Measurements from ENCODE around the gene DLX3.

The DLX3 gene

GRCh38 chr17:50024808-50025207 lies 29.8 kb upstream of the DLX3 start:
- H3K9ac ChIP-seq (ENCODE audit: low read length in 5 of 5), result no peak overlapping the region
- no peak overlapping the region for H3K27ac ChIP-seq (ENCODE audit: low read depth, low read length)
- H3K36me3 ChIP-seq (ENCODE audit: control insufficient read depth in 5 of 5, insufficient read depth in 5 of 5, low read length in 5 of 5), result no peaks in the 10 kb centered on the region
- H3K27me3 ChIP-seq (ENCODE audit: control insufficient read depth in 5 of 5, insufficient read depth in 4 of 5, low read length in 5 of 5), result peaks cover 18 to 21% (median 19%) of the 10 kb centered on the region in 5 donors
- peaks cover 0 to 4% (median 0%) of the 10 kb centered on the region in 5 donors for H3K9me3 ChIP-seq (ENCODE audit: control insufficient read depth in 5 of 5, low read length in 5 of 5)
- H3K4me1 ChIP-seq (ENCODE audit: control insufficient read depth in 5 of 5, insufficient read depth in 5 of 5, low read length in 5 of 5), result peaks cover 1 to 28% (median 11%) of the 10 kb centered on the region in 5 donors
- H3K4me3 ChIP-seq (ENCODE audit: low read depth in 1 of 5, low read length in 5 of 5), result no peak overlapping the region

DNA sequence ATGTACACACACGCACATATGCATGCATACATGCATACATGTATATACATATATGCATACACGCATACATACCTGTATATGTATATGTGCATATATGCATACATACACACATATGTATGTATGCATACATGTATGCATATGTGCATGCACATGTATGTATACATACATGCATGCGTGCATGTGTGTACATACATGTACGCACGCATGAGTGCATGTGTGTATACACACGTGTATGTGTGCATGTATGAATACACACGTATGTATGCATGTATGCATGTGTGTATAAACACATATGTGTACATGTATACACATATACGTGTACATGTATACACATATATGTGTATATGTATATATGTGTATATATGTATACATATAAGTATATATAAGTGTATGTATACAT lies 28.5 kb upstream of the DLX3 start:
- peaks cover 11 to 16% (median 13%) of the 10 kb centered on the region in 5 donors for H3K27me3 ChIP-seq (ENCODE audit: control insufficient read depth in 5 of 5, insufficient read depth in 4 of 5, low read length in 5 of 5)
- peaks cover 1 to 28% (median 11%) of the 10 kb centered on the region in 5 donors for H3K4me1 ChIP-seq (ENCODE audit: control insufficient read depth in 5 of 5, insufficient read depth in 5 of 5, low read length in 5 of 5)
- H3K9ac ChIP-seq (ENCODE audit: low read length in 5 of 5), result no peak overlapping the region
- H3K36me3 ChIP-seq (ENCODE audit: control insufficient read depth in 5 of 5, insufficient read depth in 5 of 5, low read length in 5 of 5), result no peaks in the 10 kb centered on the region
- peaks cover 0 to 4% (median 0%) of the 10 kb centered on the region in 5 donors for H3K9me3 ChIP-seq (ENCODE audit: control insufficient read depth in 5 of 5, low read length in 5 of 5)
- H3K27ac ChIP-seq (ENCODE audit: low read depth, low read length), result no peak overlapping the region
- H3K4me3 ChIP-seq (ENCODE audit: low read depth in 1 of 5, low read length in 5 of 5), result no peak overlapping the region

GRCh38 chr17:50022463-50023130 lies 27.6 kb upstream of the DLX3 start:
- Histone ChIP-seq H3K36me3 (ENCODE audit: control insufficient read depth in 5 of 5, insufficient read depth in 5 of 5, low read length in 5 of 5) (no peaks in the 10 kb centered on the region), H3K9ac (ENCODE audit: low read length in 5 of 5) (no peak overlapping the region), H3K4me3 (ENCODE audit: low read depth in 1 of 5, low read length in 5 of 5) (no peak overlapping the region), H3K4me1 (ENCODE audit: control insufficient read depth in 5 of 5, insufficient read depth in 5 of 5, low read length in 5 of 5) (peaks cover 1 to 23% (median 7%) of the 10 kb centered on the region in 5 donors), H3K27ac (ENCODE audit: low read depth, low read length) (no peak overlapping the region), H3K27me3 (ENCODE audit: control insufficient read depth in 5 of 5, insufficient read depth in 4 of 5, low read length in 5 of 5) (peaks cover 3 to 9% (median 6%) of the 10 kb centered on the region in 5 donors), H3K9me3 (ENCODE audit: control insufficient read depth in 5 of 5, low read length in 5 of 5) (peaks cover 0 to 4% (median 0%) of the 10 kb centered on the region in 5 donors)

DNA sequence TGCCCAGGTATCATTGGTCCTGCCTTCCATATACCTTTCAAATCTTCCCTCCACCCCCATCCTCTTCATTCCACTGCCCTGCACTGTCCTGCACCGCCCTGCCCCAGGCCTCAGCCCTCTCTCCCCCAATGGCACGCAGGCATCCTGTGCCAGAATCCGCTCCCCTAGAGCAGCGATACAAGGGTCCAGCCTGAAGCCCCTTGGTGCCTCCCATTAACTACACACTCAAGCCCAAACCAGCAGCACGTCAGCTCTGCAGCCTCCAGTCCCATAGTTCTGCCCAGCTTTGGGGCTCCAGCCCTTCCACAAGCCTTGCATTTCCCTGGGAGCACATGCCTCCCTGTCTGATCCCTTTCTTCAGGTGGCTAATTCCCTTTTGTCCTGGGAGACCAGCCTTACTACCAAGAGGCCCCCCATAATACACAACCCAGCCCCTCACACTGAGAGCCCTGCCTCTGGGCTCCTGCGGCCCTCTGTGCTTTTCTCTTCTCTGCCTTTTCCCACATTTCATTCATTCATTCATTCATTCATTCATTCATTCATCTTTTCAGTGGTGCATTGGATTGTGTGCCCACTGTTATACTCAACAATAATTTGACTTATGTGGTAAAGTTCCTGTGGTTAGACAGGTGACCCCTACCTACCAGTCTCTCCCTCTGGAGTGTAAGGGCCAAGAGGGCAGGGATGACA lies 26.8 kb upstream of the DLX3 start:
- Histone ChIP-seq H3K27ac (ENCODE audit: low read depth, low read length) (no peak overlapping the region), H3K4me3 (ENCODE audit: low read depth in 1 of 5, low read length in 5 of 5) (no peak overlapping the region), H3K4me1 (ENCODE audit: control insufficient read depth in 5 of 5, insufficient read depth in 5 of 5, low read length in 5 of 5) (peaks cover 0 to 15% (median 0%) of the 10 kb centered on the region in 5 donors), H3K9ac (ENCODE audit: low read length in 5 of 5) (no peak overlapping the region), H3K27me3 (ENCODE audit: control insufficient read depth in 5 of 5, insufficient read depth in 4 of 5, low read length in 5 of 5) (peaks cover 0 to 4% (median 0%) of the 10 kb centered on the region in 5 donors), H3K9me3 (ENCODE audit: control insufficient read depth in 5 of 5, low read length in 5 of 5) (peaks cover 0 to 4% (median 0%) of the 10 kb centered on the region in 5 donors), H3K36me3 (ENCODE audit: control insufficient read depth in 5 of 5, insufficient read depth in 5 of 5, low read length in 5 of 5) (no peaks in the 10 kb centered on the region)

GRCh38 chr17:50020841-50021599 lies 26.0 kb upstream of the DLX3 start:
- Histone ChIP-seq H3K36me3 (ENCODE audit: control insufficient read depth in 5 of 5, insufficient read depth in 5 of 5, low read length in 5 of 5) (no peaks in the 10 kb centered on the region), H3K4me3 (ENCODE audit: low read depth in 1 of 5, low read length in 5 of 5) (no peak overlapping the region), H3K27ac (ENCODE audit: low read depth, low read length) (no peak overlapping the region), H3K9ac (ENCODE audit: low read length in 5 of 5) (no peak overlapping the region), H3K27me3 (ENCODE audit: control insufficient read depth in 5 of 5, insufficient read depth in 4 of 5, low read length in 5 of 5) (peaks cover 0 to 4% (median 0%) of the 10 kb centered on the region in 5 donors), H3K4me1 (ENCODE audit: control insufficient read depth in 5 of 5, insufficient read depth in 5 of 5, low read length in 5 of 5) (peaks cover 0 to 12% (median 0%) of the 10 kb centered on the region in 5 donors), H3K9me3 (ENCODE audit: control insufficient read depth in 5 of 5, low read length in 5 of 5) (peaks cover 0 to 4% (median 0%) of the 10 kb centered on the region in 5 donors)

DNA sequence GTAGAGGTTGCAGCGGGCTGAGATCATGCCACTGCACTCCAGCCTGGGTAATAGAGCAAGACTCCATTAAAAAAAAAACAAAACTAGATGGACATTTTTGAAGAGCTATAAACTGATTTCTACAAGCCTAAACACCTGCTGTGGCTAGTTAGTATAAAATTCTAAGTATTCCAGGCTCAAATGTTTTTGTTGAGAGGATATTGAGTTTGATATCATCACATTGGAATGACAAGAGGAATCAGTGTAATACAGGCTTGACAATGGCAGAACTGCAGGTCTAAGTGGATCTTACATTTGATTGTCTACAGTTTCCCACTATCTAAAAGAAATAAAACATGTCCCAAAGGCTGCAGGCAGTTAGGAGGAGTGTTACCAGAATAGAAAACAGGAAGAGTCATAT lies 23.9 kb upstream of the DLX3 start:
- Histone ChIP-seq H3K4me3 (ENCODE audit: low read depth in 1 of 5, low read length in 5 of 5) (no peak overlapping the region), H3K9ac (ENCODE audit: low read length in 5 of 5) (no peak overlapping the region), H3K27ac (ENCODE audit: low read depth, low read length) (no peak overlapping the region)

GRCh38 chr17:50015146-50015545 lies 20.1 kb upstream of the DLX3 start:
- no peaks in the 10 kb centered on the region for H3K4me1 ChIP-seq (ENCODE audit: control insufficient read depth in 5 of 5, insufficient read depth in 5 of 5, low read length in 5 of 5)
- H3K9me3 ChIP-seq (ENCODE audit: control insufficient read depth in 5 of 5, low read length in 5 of 5), result peaks cover 0 to 19% (median 12%) of the 10 kb centered on the region in 5 donors
- H3K36me3 ChIP-seq (ENCODE audit: control insufficient read depth in 5 of 5, insufficient read depth in 5 of 5, low read length in 5 of 5), result no peaks in the 10 kb centered on the region
- no peak overlapping the region for H3K9ac ChIP-seq (ENCODE audit: low read length in 5 of 5)
- no peak overlapping the region for H3K27ac ChIP-seq (ENCODE audit: low read depth, low read length)
- H3K4me3 ChIP-seq (ENCODE audit: low read depth in 1 of 5, low read length in 5 of 5), result no peak overlapping the region
- no peaks in the 10 kb centered on the region for H3K27me3 ChIP-seq (ENCODE audit: control insufficient read depth in 5 of 5, insufficient read depth in 4 of 5, low read length in 5 of 5)

More for the DNA sequence above, 23.9 kb upstream of the DLX3 start:
- Histone ChIP-seq H3K27me3 (ENCODE audit: control insufficient read depth in 5 of 5, insufficient read depth in 4 of 5, low read length in 5 of 5) (peaks cover 0 to 4% (median 0%) of the 10 kb centered on the region in 5 donors), H3K4me1 (ENCODE audit: control insufficient read depth in 5 of 5, insufficient read depth in 5 of 5, low read length in 5 of 5) (peaks cover 0 to 12% (median 0%) of the 10 kb centered on the region in 5 donors), H3K9me3 (ENCODE audit: control insufficient read depth in 5 of 5, low read length in 5 of 5) (peaks cover 0 to 5% (median 2%) of the 10 kb centered on the region in 5 donors), H3K36me3 (ENCODE audit: control insufficient read depth in 5 of 5, insufficient read depth in 5 of 5, low read length in 5 of 5) (no peaks in the 10 kb centered on the region)

DNA sequence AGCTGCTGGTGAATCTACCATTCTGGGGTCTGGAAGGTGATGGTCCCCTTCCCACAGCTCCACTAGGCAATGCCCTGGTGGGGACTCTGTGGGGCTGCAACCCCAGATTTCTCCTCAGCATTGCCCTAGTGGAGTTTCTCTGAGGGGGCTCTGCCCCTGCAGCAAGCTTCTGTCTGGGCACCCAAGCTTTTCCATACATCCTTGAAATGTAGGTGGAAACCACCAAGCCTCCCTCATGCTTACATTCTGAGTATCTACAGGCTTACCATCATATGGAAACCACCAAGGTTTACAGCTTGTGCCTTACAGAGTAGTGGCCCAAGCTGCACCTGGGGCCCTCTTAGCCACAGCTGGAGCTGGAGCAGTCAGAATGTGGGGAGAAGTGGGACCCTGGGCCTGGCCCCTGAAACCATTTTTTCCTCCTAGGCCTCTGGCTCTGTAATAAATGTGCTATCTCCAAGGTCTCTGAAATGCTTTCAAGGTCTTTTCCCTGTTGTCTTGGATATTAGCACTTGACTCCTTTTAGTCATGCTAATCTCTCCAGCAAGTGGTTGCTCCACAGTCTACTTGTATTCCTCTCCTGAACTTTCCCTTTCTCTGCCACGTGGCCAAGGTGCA lies 19.6 kb upstream of the DLX3 start:
- Histone ChIP-seq H3K4me1 (ENCODE audit: control insufficient read depth in 5 of 5, insufficient read depth in 5 of 5, low read length in 5 of 5) (no peaks in the 10 kb centered on the region), H3K27me3 (ENCODE audit: control insufficient read depth in 5 of 5, insufficient read depth in 4 of 5, low read length in 5 of 5) (no peaks in the 10 kb centered on the region), H3K36me3 (ENCODE audit: control insufficient read depth in 5 of 5, insufficient read depth in 5 of 5, low read length in 5 of 5) (no peaks in the 10 kb centered on the region), H3K27ac (ENCODE audit: low read depth, low read length) (no peak overlapping the region), H3K9ac (ENCODE audit: low read length in 5 of 5) (no peak overlapping the region), H3K4me3 (ENCODE audit: low read depth in 1 of 5, low read length in 5 of 5) (no peak overlapping the region), H3K9me3 (ENCODE audit: control insufficient read depth in 5 of 5, low read length in 5 of 5) (peaks cover 0 to 19% (median 12%) of the 10 kb centered on the region in 5 donors)

DNA sequence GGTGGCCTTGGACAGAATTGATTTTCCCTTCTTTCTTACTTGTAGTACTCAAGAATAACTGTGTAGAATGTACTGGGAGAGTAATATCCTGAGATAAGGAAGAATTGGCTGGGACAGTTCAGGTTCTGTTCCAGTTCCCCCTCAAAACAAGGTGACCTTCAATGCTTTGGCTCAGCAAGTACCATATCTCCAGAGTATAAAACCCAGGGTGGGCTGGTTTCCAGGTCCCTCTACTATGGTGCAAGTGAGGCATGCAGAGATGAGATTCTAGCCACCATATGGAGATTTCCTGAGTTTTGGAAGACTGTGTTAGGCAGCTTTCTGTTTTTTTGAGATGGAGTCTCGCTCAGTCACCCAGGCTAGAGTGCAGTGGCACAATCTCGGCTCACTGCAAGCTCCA lies 18.1 kb upstream of the DLX3 start:
- no peaks in the 10 kb centered on the region for H3K36me3 ChIP-seq (ENCODE audit: control insufficient read depth in 5 of 5, insufficient read depth in 5 of 5, low read length in 5 of 5)

More for the DNA sequence above, 18.1 kb upstream of the DLX3 start:
- no peaks in the 10 kb centered on the region for H3K4me1 ChIP-seq (ENCODE audit: control insufficient read depth in 5 of 5, insufficient read depth in 5 of 5, low read length in 5 of 5)
- H3K27me3 ChIP-seq (ENCODE audit: control insufficient read depth in 5 of 5, insufficient read depth in 4 of 5, low read length in 5 of 5), result no peaks in the 10 kb centered on the region
- peaks cover 2 to 29% (median 19%) of the 10 kb centered on the region in 5 donors for H3K9me3 ChIP-seq (ENCODE audit: control insufficient read depth in 5 of 5, low read length in 5 of 5)
- H3K27ac ChIP-seq (ENCODE audit: low read depth, low read length), result no peak overlapping the region
- H3K9ac ChIP-seq (ENCODE audit: low read length in 5 of 5), result no peak overlapping the region
- no peak overlapping the region for H3K4me3 ChIP-seq (ENCODE audit: low read depth in 1 of 5, low read length in 5 of 5)

Data from subcutaneous abdominal adipose tissue (tissue), 5 donors.